K562 (cell line): Measurements from ENCODE around the gene RERE.
"Not testable (repeated sequence)": the region's sequence is repeated elsewhere in the genome, so short reads cannot be mapped to it uniquely, and the experiment has no call there.

ENCODE experiments used
- ELF4 ChIP-seq: fragments of 450-650 bp; formaldehyde crosslinking; IDR thresholded peaks from 2 replicates; pipeline ENCODE4 v1.4.0; 2022; ENCODE audit warnings: missing genetic modification characterization
- FOSL1 ChIP-seq: fragments of 200-800 bp; sonication (Bioruptor generic); conservative IDR thresholded peaks from 2 replicates; pipeline ENCODE4 v1.6.1; 2016; ENCODE audit warnings: missing genetic modification characterization, missing compliant biosample characterization
- GATA2 ChIP-seq: sonication (generic); formaldehyde crosslinking; IDR thresholded peaks from 2 replicates; pipeline ENCODE4 v1.4.0; 2020; ENCODE audit warnings: mild to moderate bottlenecking, missing genetic modification reagents
- GTF2F1 ChIP-seq: IDR thresholded peaks from 2 replicates; pipeline ENCODE4 v1.6.1; 2011; ENCODE audit warnings: low read depth, low read length, improper control_type of control experiment
- POU5F1 ChIP-seq: fragments of 150-350 bp; IDR thresholded peaks from 2 replicates; pipeline ENCODE4 v1.6.1; 2014; ENCODE audit warnings: borderline replicate concordance, low read length, low read depth, mild to moderate bottlenecking; ENCODE audit not compliant: partially characterized antibody
- SIN3A ChIP-seq, 2 experiments: fragments of 150-350 bp in 1 of 2; IDR thresholded peaks; 2 replicates each; pipeline ENCODE4 v1.6.1; 2011 to 2016; ENCODE audit warnings: borderline replicate concordance in 2 of 2, low read depth in 2 of 2, low read length in 2 of 2, mild to moderate bottlenecking in 2 of 2, moderate library complexity in 2 of 2; ENCODE audit not compliant: control insufficient read depth in 1 of 2
- TARDBP ChIP-seq: fragments of 450-650 bp; IDR thresholded peaks from 2 replicates; pipeline ENCODE4 v1.6.1; 2016
- TCF7 ChIP-seq: sonication (generic); IDR thresholded peaks from 2 replicates; pipeline ENCODE4 v1.6.1; 2016; ENCODE audit warnings: antibody characterized with exemption, borderline replicate concordance
- ZNF184 ChIP-seq: sonication (generic); formaldehyde crosslinking; IDR thresholded peaks from 2 replicates; pipeline ENCODE4 v1.5.0; 2020; ENCODE audit warnings: missing genetic modification reagents
- ZNF282 ChIP-seq: sonication (generic); formaldehyde crosslinking; IDR thresholded peaks from 2 replicates; pipeline ENCODE4 v1.8.1; 2023; ENCODE audit warnings: missing genetic modification reagents
- TF ChIP-seq, protein P1 (sequence below), 3 experiments: IDR thresholded peaks in 2 of 3; conservative IDR thresholded peaks in 1 of 3; 2 replicates each; pipeline ENCODE4 v1.5.1; 2011 to 2012; ENCODE audit warnings: low read length in 3 of 3, mild to moderate bottlenecking in 3 of 3, control low read depth in 2 of 3, improper control_type of control experiment in 1 of 3, inconsistent platforms in 1 of 3, low read depth in 1 of 3, mixed read lengths in 1 of 3, moderate library complexity in 1 of 3; ENCODE audit not compliant: insufficient read depth in 2 of 3
- TF ChIP-seq, protein P2 (sequence below): sonication (generic); formaldehyde crosslinking; IDR thresholded peaks from 2 replicates; pipeline ENCODE4 v1.8.0; 2022; ENCODE audit warnings: mild to moderate bottlenecking, missing genetic modification reagents
- TF ChIP-seq, protein P3 (sequence below): sonication (generic); formaldehyde crosslinking; IDR thresholded peaks from 2 replicates; pipeline ENCODE4 v1.8.1; 2022; ENCODE audit warnings: missing genetic modification reagents
- TF ChIP-seq, protein P4 (sequence below): fragments of 450-650 bp; formaldehyde crosslinking; IDR thresholded peaks from 2 replicates; pipeline ENCODE4 v1.4.0; 2022; ENCODE audit warnings: missing genetic modification characterization

DNA sequence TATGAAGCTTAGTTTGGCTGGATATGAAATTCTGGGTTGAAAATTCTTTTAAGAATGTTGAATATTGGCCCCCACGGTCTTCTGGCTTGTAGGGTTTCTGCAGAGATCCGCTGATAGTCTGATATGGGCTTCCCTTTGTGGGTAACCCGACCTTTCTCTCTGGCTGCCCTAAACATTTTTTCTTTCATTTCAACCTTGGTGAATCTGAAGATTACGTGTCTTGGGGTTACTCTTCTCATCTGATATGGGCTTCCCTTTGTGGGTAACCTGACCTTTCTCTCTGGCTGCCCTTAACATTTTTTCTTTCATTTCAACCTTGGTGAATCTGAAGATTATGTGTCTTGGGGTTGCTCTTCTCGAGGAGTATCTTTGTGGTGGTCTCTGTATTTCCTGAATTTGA is 371.3 kb downstream of the RERE start:
- not testable (repeated sequence) for TF ChIP-seq SIN3A (IDR thresholded peaks at IDR 0.05; ENCODE audit: borderline replicate concordance in 2 of 2, control insufficient read depth in 1 of 2, low read depth in 2 of 2, low read length in 2 of 2); FOSL1 (tag); TARDBP; ZNF282 (CRISPR knock-in tag); GTF2F1; ZNF184 (CRISPR knock-in tag); ELF4 (CRISPR knock-in tag); TCF7; POU5F1; GATA2
- TF ChIP-seq, protein P1, sequence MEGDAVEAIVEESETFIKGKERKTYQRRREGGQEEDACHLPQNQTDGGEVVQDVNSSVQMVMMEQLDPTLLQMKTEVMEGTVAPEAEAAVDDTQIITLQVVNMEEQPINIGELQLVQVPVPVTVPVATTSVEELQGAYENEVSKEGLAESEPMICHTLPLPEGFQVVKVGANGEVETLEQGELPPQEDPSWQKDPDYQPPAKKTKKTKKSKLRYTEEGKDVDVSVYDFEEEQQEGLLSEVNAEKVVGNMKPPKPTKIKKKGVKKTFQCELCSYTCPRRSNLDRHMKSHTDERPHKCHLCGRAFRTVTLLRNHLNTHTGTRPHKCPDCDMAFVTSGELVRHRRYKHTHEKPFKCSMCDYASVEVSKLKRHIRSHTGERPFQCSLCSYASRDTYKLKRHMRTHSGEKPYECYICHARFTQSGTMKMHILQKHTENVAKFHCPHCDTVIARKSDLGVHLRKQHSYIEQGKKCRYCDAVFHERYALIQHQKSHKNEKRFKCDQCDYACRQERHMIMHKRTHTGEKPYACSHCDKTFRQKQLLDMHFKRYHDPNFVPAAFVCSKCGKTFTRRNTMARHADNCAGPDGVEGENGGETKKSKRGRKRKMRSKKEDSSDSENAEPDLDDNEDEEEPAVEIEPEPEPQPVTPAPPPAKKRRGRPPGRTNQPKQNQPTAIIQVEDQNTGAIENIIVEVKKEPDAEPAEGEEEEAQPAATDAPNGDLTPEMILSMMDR (IDR thresholded peaks at IDR 0.05 in 2 of 3, conservative IDR thresholded peaks at IDR 0.05 in 1 of 3; ENCODE audit: insufficient read depth in 2 of 3, low read depth in 1 of 3, low read length in 3 of 3) = not testable (repeated sequence)
- TF ChIP-seq, protein P2, sequence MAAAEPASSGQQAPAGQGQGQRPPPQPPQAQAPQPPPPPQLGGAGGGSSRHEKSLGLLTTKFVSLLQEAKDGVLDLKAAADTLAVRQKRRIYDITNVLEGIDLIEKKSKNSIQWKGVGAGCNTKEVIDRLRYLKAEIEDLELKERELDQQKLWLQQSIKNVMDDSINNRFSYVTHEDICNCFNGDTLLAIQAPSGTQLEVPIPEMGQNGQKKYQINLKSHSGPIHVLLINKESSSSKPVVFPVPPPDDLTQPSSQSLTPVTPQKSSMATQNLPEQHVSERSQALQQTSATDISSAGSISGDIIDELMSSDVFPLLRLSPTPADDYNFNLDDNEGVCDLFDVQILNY (CRISPR knock-in tag) = not testable (repeated sequence)
- TF ChIP-seq, protein P3, sequence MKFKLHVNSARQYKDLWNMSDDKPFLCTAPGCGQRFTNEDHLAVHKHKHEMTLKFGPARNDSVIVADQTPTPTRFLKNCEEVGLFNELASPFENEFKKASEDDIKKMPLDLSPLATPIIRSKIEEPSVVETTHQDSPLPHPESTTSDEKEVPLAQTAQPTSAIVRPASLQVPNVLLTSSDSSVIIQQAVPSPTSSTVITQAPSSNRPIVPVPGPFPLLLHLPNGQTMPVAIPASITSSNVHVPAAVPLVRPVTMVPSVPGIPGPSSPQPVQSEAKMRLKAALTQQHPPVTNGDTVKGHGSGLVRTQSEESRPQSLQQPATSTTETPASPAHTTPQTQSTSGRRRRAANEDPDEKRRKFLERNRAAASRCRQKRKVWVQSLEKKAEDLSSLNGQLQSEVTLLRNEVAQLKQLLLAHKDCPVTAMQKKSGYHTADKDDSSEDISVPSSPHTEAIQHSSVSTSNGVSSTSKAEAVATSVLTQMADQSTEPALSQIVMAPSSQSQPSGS (CRISPR knock-in tag) = not testable (repeated sequence)
- TF ChIP-seq, protein P4, sequence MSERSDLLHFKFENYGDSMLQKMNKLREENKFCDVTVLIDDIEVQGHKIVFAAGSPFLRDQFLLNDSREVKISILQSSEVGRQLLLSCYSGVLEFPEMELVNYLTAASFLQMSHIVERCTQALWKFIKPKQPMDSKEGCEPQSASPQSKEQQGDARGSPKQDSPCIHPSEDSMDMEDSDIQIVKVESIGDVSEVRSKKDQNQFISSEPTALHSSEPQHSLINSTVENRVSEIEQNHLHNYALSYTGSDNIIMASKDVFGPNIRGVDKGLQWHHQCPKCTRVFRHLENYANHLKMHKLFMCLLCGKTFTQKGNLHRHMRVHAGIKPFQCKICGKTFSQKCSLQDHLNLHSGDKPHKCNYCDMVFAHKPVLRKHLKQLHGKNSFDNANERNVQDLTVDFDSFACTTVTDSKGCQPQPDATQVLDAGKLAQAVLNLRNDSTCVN = not testable (repeated sequence)
